K562 (cell line): ENCODE measurements around the gene GPATCH4. TPM values are rescaled to one million over a fixed set of nuclear protein-coding genes. Genes with fewer than 3 reads are reported as not detected.

Experiments used
- CC2D1A ChIP-seq: fragments of 450-650 bp; IDR thresholded peaks from 2 replicates; pipeline ENCODE4 v1.6.1; 2017; ENCODE audit warnings: mild to moderate bottlenecking
- COPS2 ChIP-seq: fragments of 450-650 bp; conservative IDR thresholded peaks from 2 replicates; pipeline ENCODE4 v1.6.1; 2016; ENCODE audit warnings: mild to moderate bottlenecking, moderate library complexity
- DNMT1 ChIP-seq: fragments of 450-650 bp; IDR thresholded peaks from 2 replicates; pipeline ENCODE4 v1.6.1; 2016; ENCODE audit warnings: antibody characterized with exemption, mild to moderate bottlenecking
- FOXK1 ChIP-seq: sonication (generic); formaldehyde crosslinking; IDR thresholded peaks from 2 replicates; pipeline ENCODE4 v1.8.0; 2022; ENCODE audit warnings: missing genetic modification reagents, mild to moderate bottlenecking, borderline replicate concordance
- GTF2A2 ChIP-seq: IDR thresholded peaks from 2 replicates; pipeline ENCODE4 v1.6.1; 2016; ENCODE audit warnings: mild to moderate bottlenecking, missing genetic modification characterization, missing compliant biosample characterization
- HDAC1 ChIP-seq, 2 experiments: fragments of 450-650 bp; IDR thresholded peaks; 2 replicates each; pipeline ENCODE4 v1.6.1; 2016 to 2017; ENCODE audit warnings: inconsistent platforms in 1 of 2, mild to moderate bottlenecking in 1 of 2, moderate library complexity in 1 of 2
- IFI16 ChIP-seq: fragments of 250-450 bp; sonication (Bioruptor Pico); IDR thresholded peaks from 2 replicates; pipeline ENCODE4 v2.1.2; 2022; ENCODE audit warnings: mild to moderate bottlenecking, inconsistent platforms
- KAT2B ChIP-seq: IDR thresholded peaks from one replicate; pipeline ENCODE4 v1.6.1; 2012; ENCODE audit warnings: low read depth, mild to moderate bottlenecking, control low read depth, inconsistent platforms, low read length, moderate library complexity
- KLF16 ChIP-seq: IDR thresholded peaks from 2 replicates; pipeline ENCODE4 v1.6.1; 2016; ENCODE audit warnings: antibody characterized with exemption
- MECOM ChIP-seq: fragments of 250-450 bp; sonication (Bioruptor Pico); IDR thresholded peaks from 2 replicates; pipeline ENCODE4 v1.8.0; 2022; ENCODE audit warnings: inconsistent platforms
- NBN ChIP-seq: fragments of 450-650 bp; IDR thresholded peaks from 2 replicates; pipeline ENCODE4 v1.6.1; 2016; ENCODE audit warnings: low read depth, mild to moderate bottlenecking
- NR4A1 ChIP-seq, 2 experiments: fragments of 250-450 bp in 1 of 2; fragments of 450-650 bp in 1 of 2; sonication (Bioruptor Pico) in 1 of 2; IDR thresholded peaks; 2 replicates each; pipeline versions ENCODE4 v1.4.0 to v1.6.1; 2016 to 2020; ENCODE audit warnings: mild to moderate bottlenecking in 2 of 2, missing compliant biosample characterization in 1 of 2, missing genetic modification characterization in 1 of 2, moderate library complexity in 1 of 2
- POLR2AphosphoS5 ChIP-seq: IDR thresholded peaks from 2 replicates; pipeline ENCODE4 v1.6.1; 2011; ENCODE audit warnings: mild to moderate bottlenecking, low read depth, low read length, moderate library complexity; ENCODE audit not compliant: control insufficient read depth, insufficient read depth
- POLR2G ChIP-seq: fragments of 200-400 bp; formaldehyde crosslinking; IDR thresholded peaks from 2 replicates; pipeline ENCODE4 v1.6.1; 2017; ENCODE audit warnings: low read depth, mild to moderate bottlenecking, antibody characterized with exemption, low read length, moderate library complexity
- RAD21 ChIP-seq, 2 experiments: fragments of 250-450 bp in 1 of 2; fragments of 450-650 bp in 1 of 2; sonication (Bioruptor Pico) in 1 of 2; formaldehyde crosslinking in 1 of 2; IDR thresholded peaks in 1 of 2; conservative IDR thresholded peaks in 1 of 2; 2 replicates each; pipeline versions ENCODE4 v1.4.0 to v1.8.0; 2020 to 2022; ENCODE audit warnings: mild to moderate bottlenecking in 2 of 2, moderate library complexity in 1 of 2
- SREBF1 ChIP-seq: fragments of 150-350 bp; IDR thresholded peaks from 2 replicates; pipeline ENCODE4 v1.6.1; 2014; ENCODE audit warnings: antibody characterized with exemption, low read depth, low read length, borderline replicate concordance
- TGIF2 ChIP-seq: sonication (generic); formaldehyde crosslinking; IDR thresholded peaks from 2 replicates; pipeline ENCODE4 v1.8.1; 2022; ENCODE audit warnings: mild to moderate bottlenecking, missing genetic modification reagents, moderate library complexity
- ZC3H4 ChIP-seq: sonication (generic); formaldehyde crosslinking; IDR thresholded peaks from 2 replicates; pipeline ENCODE4 v1.9.0; 2021; ENCODE audit warnings: missing genetic modification reagents, borderline replicate concordance
- ZKSCAN3 ChIP-seq: fragments of 250-450 bp; sonication (Bioruptor Pico); IDR thresholded peaks from 2 replicates; pipeline ENCODE4 v1.4.0; 2020
- ZNF143 ChIP-seq: sonication (generic); formaldehyde crosslinking; IDR thresholded peaks from 2 replicates; pipeline ENCODE4 v1.9.0; 2022; ENCODE audit warnings: mild to moderate bottlenecking, missing genetic modification reagents
- ZNF146 ChIP-seq: IDR thresholded peaks from one replicate; pipeline ENCODE4 v1.6.1; 2018; ENCODE audit warnings: missing compliant biosample characterization; ENCODE audit not compliant: unreplicated experiment
- ZNF507 ChIP-seq: conservative IDR thresholded peaks from 2 replicates; pipeline ENCODE4 v1.6.1; 2017; ENCODE audit warnings: missing genetic modification characterization, missing compliant biosample characterization
- ZNF589 ChIP-seq: fragments of 200-800 bp; sonication (Bioruptor generic); IDR thresholded peaks from 2 replicates; pipeline ENCODE4 v1.6.1; 2016; ENCODE audit warnings: low read depth, missing genetic modification characterization, missing compliant biosample characterization
- ZNF764 ChIP-seq: fragments of 250-450 bp; sonication (Bioruptor Pico); IDR thresholded peaks from 2 replicates; pipeline ENCODE4 v1.4.0; 2020; ENCODE audit warnings: low read depth, mild to moderate bottlenecking, moderate library complexity
- polyA plus RNA-seq, 8 experiments: library from polyadenylated mRNA; depleted of rRNA in 4 of 8; stranded (reverse) in 5 of 8; unstranded in 3 of 8; fragments of >200 nt; fragmentation: Nextera tagmentation in 2 of 8; fragmentation: Illumina TruSeq in 1 of 8; extraction: Ambion mirVana in 2 of 8; extraction: Trizol in 1 of 8; gene quantifications; 2 replicates each; pipeline versions ENCODE4 v1.2.1 to v1.2.3, GENCODE V29; 2011 to 2014; ENCODE audit warnings: inconsistent platforms in 1 of 8, missing spikeins in 1 of 8
- total RNA-seq, 7 experiments: library from RNA; depleted of rRNA in 6 of 7; stranded (reverse); fragments of >200 nt in 6 of 7; fragmentation: Illumina TruSeq in 2 of 7; extraction: Trizol in 2 of 7; gene quantifications; 2 replicates each; pipeline versions ENCODE4 v1.2.1 to v1.2.3, GENCODE V29; 2011 to 2021; ENCODE audit warnings: low replicate concordance in 1 of 7
- TF ChIP-seq, protein P1 (sequence below), 2 experiments: fragments of 450-650 bp; IDR thresholded peaks; 2 replicates each; pipeline ENCODE4 v1.6.1; 2018; ENCODE audit warnings: mild to moderate bottlenecking in 2 of 2, low read depth in 1 of 2; ENCODE audit not compliant: partially characterized antibody in 2 of 2
- TF ChIP-seq, protein P2 (sequence below), 2 experiments: fragments of 450-650 bp in 1 of 2; sonication (generic) in 1 of 2; formaldehyde crosslinking in 1 of 2; IDR thresholded peaks in 1 of 2; conservative IDR thresholded peaks in 1 of 2; 2 replicates each; pipeline versions ENCODE4 v1.6.1 to v1.8.1; 2016 to 2023; ENCODE audit warnings: mild to moderate bottlenecking in 2 of 2, moderate library complexity in 2 of 2, inconsistent platforms in 1 of 2, missing genetic modification reagents in 1 of 2

The GPATCH4 gene
- total and polyA plus RNA-seq, 9 of the 15 experiments (the other 6 are each of a cell fraction or from before 2014, with no cell fraction given): 43.7 to 105 (median 76.5) TPM

DNA sequence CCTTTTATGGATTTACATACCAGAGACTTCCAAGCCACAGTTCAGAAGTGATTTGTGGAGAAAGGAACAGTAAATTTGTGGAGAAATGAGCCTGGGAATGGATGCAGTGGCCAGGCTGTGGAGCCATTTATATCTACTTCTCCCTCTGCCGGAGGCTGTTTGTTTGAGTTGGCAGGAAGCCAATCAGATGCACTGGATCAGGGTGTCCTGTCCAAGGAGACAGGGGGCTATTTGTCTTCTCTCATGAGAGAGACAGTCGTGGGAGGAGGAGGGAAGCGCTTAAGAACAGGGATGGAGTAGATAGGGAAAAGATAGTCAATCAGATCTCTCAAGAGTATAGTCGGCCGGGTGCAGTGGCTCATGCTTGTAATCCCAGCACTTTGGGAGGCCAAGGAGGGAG, 15.2 kb upstream of the GPATCH4 start (continued):
- TF ChIP-seq, protein P1, sequence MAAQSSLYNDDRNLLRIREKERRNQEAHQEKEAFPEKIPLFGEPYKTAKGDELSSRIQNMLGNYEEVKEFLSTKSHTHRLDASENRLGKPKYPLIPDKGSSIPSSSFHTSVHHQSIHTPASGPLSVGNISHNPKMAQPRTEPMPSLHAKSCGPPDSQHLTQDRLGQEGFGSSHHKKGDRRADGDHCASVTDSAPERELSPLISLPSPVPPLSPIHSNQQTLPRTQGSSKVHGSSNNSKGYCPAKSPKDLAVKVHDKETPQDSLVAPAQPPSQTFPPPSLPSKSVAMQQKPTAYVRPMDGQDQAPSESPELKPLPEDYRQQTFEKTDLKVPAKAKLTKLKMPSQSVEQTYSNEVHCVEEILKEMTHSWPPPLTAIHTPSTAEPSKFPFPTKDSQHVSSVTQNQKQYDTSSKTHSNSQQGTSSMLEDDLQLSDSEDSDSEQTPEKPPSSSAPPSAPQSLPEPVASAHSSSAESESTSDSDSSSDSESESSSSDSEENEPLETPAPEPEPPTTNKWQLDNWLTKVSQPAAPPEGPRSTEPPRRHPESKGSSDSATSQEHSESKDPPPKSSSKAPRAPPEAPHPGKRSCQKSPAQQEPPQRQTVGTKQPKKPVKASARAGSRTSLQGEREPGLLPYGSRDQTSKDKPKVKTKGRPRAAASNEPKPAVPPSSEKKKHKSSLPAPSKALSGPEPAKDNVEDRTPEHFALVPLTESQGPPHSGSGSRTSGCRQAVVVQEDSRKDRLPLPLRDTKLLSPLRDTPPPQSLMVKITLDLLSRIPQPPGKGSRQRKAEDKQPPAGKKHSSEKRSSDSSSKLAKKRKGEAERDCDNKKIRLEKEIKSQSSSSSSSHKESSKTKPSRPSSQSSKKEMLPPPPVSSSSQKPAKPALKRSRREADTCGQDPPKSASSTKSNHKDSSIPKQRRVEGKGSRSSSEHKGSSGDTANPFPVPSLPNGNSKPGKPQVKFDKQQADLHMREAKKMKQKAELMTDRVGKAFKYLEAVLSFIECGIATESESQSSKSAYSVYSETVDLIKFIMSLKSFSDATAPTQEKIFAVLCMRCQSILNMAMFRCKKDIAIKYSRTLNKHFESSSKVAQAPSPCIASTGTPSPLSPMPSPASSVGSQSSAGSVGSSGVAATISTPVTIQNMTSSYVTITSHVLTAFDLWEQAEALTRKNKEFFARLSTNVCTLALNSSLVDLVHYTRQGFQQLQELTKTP (IDR thresholded peaks at IDR 0.05; ENCODE audit: low read depth in 1 of 2, partially characterized antibody in 2 of 2): peak in 1 of 2 experiments; percentile 50
- TF ChIP-seq ZNF146 (no peak), ZKSCAN3 (CRISPR knock-in tag) (no peak), POLR2G (no peak), KLF16 (peak; percentile 85), DNMT1 (no peak), CC2D1A (no peak), RAD21 (CRISPR knock-in tag; conservative IDR thresholded peaks at IDR 0.05 in 1 of 2, IDR thresholded peaks at IDR 0.05 in 1 of 2) (peak in 1 of 2 experiments; percentile 42; a peak in 2 of 4 replicates), HDAC1 (IDR thresholded peaks at IDR 0.05) (peak; percentile 55 to 95; a peak in 3 of 4 replicates), FOXK1 (CRISPR knock-in tag) (no peak), ZC3H4 (CRISPR knock-in tag) (no peak), ZNF764 (CRISPR knock-in tag) (no peak), NR4A1 (CRISPR knock-in tag; IDR thresholded peaks at IDR 0.05) (no peak), NR4A1 (tag; IDR thresholded peaks at IDR 0.05) (no peak), KAT2B (no peak), IFI16 (CRISPR knock-in tag) (no peak), ZNF143 (CRISPR knock-in tag) (no peak), COPS2 (no peak), ZNF507 (tag) (no peak), MECOM (peak; percentile 98), TGIF2 (CRISPR knock-in tag) (no peak), POLR2AphosphoS5 (peak; percentile 87), GTF2A2 (tag) (no peak), SREBF1 (no peak), NBN (peak; percentile 95; the same call in 1 of the 2 replicates), ZNF589 (CRISPR knock-in tag) (no peak)
- TF ChIP-seq, protein P2, sequence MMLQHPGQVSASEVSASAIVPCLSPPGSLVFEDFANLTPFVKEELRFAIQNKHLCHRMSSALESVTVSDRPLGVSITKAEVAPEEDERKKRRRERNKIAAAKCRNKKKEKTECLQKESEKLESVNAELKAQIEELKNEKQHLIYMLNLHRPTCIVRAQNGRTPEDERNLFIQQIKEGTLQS (IDR thresholded peaks at IDR 0.05): no peak
- TF ChIP-seq, protein P2 (CRISPR knock-in tag; conservative IDR thresholded peaks at IDR 0.05): no peak
